CD4-positive, alpha-beta T cell treated with Interleukin-2 at 100 ng/mL for 4 hours (primary cell): Measurements from ENCODE around the gene RBBP6.
"Not testable (repeated sequence)": the region's sequence is repeated elsewhere in the genome, so short reads cannot be mapped to it uniquely, and the experiment has no call there.

Experiments used
- DNase-seq: peaks from one replicate; pipeline ENCODE4 v3.0.0-alpha.2; 2020; ENCODE audit warnings: low spot score

The RBBP6 gene, protein sequence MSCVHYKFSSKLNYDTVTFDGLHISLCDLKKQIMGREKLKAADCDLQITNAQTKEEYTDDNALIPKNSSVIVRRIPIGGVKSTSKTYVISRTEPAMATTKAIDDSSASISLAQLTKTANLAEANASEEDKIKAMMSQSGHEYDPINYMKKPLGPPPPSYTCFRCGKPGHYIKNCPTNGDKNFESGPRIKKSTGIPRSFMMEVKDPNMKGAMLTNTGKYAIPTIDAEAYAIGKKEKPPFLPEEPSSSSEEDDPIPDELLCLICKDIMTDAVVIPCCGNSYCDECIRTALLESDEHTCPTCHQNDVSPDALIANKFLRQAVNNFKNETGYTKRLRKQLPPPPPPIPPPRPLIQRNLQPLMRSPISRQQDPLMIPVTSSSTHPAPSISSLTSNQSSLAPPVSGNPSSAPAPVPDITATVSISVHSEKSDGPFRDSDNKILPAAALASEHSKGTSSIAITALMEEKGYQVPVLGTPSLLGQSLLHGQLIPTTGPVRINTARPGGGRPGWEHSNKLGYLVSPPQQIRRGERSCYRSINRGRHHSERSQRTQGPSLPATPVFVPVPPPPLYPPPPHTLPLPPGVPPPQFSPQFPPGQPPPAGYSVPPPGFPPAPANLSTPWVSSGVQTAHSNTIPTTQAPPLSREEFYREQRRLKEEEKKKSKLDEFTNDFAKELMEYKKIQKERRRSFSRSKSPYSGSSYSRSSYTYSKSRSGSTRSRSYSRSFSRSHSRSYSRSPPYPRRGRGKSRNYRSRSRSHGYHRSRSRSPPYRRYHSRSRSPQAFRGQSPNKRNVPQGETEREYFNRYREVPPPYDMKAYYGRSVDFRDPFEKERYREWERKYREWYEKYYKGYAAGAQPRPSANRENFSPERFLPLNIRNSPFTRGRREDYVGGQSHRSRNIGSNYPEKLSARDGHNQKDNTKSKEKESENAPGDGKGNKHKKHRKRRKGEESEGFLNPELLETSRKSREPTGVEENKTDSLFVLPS (N-terminal part only)

DNA sequence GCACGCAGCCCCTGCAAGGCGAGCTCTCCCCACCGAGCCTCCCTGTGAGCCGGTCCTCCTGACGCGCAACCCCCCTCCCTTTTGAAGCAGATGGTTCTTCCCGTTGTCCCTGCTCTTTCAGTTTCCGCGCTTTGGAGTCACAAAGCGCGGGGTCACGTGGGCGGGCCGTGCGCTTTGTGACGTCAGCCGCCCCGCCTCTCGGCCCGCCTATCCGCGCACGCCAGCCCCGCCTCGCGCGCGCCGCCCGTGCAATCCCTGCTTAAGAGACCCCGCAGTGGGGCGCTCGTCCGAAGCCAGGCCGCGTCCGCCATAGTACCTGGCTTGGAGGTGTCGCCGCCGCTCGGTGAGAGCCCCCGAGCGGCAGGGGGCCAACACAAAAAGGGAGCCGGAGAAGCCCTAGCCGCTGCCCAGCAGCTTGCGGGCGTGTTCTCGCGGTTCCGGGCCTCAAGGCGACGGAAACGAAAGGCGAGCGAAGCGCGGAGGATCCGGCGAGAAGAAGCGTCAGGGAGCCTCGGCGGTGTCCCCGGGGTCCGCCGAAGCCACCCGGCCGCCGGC is at the start of gene RBBP6:
TSS of gene RBBP6 (plus strand) at position 272 of the 555 bp plus-strand sequence. CDS start 1,061 bp downstream, outside the sequence.
- peak; percentile 93 for DNase-seq

DNA sequence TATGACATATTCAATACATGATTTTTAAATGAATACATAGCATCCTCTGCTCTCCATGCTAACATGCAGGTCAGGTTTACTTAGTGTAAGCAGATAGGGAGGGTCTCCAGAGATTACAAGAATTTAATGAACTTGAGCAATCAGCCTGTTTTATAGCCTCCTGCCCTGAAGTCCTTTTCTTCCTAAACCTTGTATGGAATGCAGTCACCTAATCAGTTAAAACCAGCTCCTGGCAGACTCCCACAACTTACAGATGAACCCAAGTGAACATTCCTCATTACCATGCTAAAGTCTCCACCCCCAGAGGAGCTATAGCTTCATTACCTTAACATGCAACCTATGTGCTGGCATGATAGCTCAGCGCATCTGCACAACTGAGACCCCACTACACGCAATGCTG is 48.5 kb upstream of the RBBP6 start:
- DNase-seq = no peak

DNA sequence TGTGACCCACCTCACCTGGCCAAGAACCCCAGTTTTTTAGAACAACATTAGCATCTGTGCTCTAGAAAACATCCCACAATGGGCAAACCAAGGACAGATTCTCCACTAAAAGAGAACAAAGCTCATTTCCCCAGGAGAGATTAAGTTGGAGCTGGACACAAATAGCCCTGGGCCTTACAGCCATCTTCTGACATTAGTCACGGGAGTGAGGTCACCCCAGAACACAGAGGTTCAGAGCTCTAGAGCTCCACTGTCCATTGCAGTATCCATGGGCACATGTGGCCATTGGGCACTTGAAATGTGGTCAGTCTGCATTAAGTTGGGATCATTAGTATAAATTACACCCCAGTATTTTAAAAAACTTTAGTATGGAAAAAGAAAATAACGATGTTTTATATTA is 47.6 kb upstream of the RBBP6 start:
- DNase-seq = no peak

DNA sequence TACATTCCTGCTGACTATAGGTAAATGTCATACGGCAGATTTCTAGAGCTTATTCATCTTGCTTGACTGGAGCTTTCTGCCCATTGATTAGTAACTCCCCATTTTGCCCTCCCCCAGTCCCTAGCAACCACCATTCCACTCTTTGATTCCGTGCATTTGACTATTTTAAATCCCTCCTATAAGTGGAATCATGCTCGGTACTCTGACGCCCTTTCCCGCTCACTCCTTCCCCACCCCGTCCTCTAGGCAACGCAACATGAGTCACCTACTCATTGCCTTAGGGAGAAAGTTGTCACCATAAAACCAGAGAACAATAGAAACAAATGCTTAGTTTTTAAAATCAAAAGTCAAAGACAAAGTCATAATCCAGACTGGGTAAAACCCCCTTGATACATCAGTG is 45.5 kb upstream of the RBBP6 start:
- DNase-seq = no peak

DNA sequence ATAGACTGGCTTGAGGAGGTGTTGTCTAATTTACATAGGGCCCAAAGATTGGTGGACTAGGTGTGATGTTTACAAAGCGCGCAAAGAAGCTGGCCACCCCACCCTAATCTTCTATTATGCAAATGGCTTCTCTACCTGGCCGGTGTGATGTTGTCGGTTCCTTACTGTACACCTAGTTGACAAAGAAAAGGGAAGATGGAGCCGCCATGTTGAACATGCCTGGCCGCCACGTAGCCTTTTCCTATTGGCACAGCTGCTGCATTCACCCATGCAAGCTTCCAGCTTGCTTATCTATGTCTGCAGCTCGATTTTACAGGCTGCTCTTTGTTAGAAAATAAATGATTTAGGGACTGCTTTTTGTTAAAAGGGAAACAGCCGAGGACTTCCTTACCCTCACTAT is 44.2 kb upstream of the RBBP6 start:
- DNase-seq = not testable (repeated sequence)

DNA sequence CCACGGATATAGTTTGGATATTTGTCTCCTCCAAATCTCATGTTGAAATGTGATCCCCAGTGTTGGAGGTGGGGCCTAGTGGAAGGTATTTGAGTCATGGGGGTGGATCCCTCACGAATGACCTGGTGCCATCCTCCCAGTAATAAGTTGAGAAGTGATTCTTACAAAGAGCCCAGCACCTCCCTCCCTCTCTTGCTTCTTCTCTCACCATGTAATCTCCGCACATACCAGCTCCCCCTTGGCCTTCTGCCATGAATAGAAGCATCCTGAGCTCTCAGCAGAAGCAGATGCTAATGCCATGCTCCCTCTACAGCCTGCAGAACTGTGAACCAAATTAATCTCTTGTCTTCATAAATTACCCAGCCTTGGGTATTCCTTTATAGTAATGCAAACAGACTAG is 41.9 kb upstream of the RBBP6 start:
- no peak for DNase-seq

DNA sequence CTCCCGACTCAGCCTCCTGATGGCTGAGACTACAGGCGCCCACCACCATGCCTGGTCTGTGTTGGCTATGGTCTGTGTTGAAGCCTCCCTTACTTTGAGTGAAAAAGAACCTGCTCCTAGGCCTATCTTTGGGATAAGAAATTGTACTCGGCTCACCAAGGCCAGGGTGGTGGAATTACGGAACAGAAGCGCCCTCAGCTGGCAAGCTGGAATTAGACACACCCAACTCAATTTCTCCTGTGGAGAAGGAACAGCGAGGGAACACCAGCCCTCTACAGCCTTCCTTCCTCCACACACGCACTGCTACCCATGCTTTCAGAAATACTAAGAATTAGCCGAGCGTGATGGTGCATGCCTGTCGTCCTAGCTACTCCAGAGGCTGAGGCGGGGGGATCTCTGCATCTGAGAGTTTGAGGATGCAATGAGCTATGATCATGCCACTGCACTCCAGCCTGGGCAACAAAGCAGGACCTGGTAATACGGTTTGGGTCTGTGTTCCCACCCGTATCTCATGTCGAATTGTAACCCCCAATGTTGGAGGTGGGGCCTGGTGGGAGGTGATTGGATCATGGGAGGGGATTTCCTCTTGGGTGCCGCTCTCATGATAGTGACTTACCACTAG is 40.1 kb upstream of the RBBP6 start:
- DNase-seq = no peak

DNA sequence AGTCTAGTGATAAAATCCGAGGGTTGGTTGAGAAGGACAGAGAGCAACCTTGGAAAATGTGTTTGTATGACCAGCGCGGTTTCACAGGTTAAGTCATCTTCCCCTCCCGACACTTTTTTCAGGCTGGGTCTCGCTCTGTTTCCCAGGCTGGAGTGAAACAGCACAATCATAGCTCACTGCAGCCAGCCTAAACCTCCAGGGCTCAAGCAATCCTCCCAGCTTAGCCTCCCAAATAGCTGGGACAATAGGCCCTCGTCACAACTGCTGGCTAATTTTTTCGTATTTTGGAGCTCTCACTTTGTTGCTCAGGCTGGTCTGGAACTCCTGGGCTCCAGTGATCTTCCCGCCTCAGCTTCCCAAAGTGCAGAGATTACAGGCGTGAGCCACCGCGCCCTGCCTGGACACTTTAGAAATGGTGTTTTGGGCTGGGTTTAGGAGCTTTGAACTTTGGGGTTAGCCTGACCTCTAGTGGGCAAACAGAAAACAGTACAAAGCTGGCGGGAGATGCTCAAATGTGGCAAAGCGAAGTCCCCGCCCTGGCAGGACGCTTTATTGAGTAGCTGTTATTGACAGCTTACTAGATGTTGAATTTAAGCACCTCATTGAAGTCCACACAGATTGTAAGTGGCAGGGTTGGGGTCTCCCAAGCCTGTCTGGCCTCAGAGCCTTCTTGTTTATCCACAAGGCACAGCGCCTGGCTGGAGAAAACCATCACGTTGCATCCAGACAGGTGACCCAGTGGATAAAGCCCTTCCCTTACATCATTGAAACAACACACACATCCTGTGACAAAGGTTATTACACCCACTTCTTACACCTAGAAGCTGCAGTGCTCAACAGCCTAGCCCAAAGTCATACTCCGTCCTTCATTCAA is 34.7 kb upstream of the RBBP6 start:
- peak; percentile 68 for DNase-seq

DNA sequence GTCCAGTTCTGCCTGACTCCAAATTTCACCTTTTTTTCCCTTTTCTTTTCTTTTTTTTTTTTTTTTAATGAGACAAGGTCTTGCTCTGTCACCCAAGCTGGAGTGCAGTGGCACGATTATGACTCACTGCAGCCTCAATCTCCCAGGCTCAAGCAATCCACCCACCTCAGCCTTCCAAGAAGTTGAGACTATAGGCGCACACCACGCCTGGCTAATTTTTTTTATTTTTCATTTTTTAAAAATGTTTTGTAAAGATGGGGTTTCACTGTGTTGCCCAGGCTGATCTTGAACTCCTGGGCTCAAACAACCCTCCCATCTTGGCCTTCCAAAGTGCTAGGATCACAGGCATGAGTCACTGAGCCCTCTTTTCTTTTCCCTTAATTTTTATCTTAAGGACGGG is 33.4 kb upstream of the RBBP6 start:
- no peak for DNase-seq

DNA sequence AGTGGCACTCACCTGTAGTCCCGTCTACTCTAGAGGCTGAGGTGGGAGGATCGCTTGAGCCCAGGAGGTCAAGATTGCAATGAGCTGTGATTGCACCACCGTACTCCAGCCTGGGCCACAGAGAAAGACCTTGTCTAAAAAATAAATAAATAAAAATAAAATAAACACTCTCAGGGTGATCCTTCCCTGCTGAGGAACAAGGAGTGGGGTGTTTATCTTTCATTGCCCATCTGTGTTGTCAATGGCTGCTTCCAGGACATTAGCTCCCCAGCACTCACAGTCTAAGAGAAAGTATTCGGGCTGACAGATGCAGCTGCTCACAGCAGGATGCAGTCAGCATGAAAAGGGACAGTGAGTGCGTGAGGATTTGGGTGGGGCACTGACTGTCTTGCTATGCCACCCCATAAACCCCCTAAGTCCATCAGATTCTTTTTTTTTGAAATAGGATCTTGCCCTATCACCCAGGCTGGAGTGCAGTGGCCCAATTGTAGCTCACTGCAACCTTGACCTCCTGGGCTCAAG is 31.3 kb upstream of the RBBP6 start:
- no peak for DNase-seq

DNA sequence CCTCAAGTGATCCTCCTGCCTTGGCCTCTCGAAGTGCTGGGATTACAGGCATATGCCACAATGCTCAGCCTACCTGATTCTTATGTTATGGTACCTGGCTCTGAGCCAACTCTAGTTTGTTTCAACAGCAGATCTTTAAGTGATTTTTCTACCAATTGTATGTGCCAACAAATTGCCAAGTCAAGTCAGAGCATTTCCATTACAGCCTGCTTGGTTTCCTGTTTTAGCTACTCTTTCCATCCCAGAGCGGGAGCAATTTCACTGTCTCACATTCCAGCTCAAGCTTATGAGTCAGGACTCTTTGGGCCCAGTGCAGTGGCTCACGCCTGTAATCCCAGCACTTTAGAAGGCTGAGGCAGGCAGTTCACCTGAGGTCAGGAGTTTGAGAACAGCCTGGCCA is 30.8 kb upstream of the RBBP6 start:
- DNase-seq = no peak

DNA sequence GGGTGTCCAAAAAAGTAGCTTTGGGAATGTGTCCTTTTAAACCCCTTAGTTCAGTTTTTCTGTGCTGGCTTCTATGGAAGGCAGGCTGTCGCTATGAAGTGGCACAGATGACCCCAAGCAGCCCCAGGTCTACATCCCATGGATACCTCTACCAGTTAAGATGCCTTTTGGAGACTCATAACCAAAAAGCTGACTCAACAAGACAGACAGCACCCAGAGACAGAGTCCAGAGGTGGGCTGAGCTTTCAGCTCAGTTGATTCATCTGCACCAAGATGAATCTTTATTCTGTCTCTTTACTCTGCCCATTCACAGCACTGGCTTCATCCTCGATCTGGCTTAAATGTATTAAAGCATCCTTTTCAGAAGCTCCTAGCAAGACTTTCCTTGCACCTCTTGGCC is 29.8 kb upstream of the RBBP6 start:
- DNase-seq = no peak

DNA sequence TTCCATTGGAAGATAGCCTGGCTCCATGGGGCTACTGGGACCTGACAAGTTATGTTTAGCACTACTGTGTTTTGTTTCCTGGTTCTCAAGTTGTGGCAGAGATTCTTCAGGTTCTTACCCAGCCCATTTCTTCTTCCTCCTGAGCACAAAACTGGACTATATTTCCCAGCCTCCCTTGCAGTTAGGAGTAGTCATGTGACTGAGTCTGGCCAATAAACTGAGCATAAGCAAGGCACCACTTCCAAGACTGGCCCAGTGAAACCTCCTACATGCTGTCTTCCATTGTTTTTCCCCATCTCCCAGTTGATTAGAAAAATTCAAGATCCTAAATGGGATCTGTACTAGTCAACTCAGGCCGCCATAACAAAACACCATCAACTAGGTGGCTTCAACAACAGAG is 28.2 kb upstream of the RBBP6 start:
- no peak for DNase-seq

DNA sequence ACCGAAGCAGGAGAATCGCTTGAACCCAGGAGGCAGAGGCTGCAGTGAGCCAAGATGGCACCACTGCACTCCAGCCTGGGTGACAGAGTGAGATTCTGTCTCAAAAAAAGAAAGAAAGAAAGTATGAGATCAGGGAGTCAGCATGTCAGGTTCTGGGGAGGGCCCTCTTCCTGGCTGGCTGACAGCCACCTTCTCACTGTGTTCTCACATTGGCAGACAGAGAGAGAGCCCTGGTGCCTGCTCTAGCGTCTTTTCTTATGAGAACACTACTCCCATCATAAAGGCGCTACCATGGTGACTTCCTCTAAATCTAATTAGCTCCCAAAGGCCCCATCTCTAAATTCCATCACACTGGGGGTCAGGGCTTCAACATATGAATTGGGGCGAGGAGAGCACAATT is 27.6 kb upstream of the RBBP6 start:
- DNase-seq = no peak

DNA sequence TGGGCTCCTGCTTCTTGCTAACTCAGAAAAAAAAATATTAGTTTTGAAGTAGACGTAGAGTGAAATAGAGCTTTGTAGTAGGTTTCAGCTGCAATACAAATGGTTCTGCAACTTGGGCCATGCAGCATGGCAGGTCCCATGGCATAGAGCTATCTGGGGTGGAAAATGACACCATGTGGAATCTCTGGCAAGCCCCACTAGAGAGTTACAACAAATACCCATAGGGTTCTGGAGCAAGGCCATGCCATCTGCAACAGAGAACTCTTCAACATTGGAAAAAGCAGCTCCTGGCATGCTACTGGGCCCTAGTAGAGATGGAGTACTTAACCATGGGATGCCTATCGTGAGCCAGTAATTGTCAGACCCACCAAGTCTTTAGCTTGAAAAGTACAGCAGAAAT is 25.3 kb upstream of the RBBP6 start:
- DNase-seq = no peak

DNA sequence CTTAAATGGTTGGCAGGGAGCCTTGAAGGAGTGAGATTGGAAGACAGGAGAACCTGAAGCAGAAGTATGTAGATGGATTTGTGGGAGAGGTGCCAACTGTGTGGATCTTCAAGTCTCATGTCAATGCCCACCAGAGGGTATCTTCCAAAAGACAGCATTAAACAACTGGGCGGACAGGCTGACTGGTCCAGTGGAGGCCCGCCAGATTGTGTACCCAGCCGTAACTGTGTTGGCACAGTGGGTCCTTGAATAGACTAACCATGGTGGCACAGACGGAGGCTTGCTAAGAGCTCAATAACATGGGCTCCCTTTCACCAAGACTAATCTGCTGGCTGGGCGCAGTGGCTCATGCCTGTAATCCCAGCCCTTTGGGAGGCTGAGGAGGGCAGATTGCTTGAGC is 24.2 kb upstream of the RBBP6 start:
- DNase-seq = no peak

DNA sequence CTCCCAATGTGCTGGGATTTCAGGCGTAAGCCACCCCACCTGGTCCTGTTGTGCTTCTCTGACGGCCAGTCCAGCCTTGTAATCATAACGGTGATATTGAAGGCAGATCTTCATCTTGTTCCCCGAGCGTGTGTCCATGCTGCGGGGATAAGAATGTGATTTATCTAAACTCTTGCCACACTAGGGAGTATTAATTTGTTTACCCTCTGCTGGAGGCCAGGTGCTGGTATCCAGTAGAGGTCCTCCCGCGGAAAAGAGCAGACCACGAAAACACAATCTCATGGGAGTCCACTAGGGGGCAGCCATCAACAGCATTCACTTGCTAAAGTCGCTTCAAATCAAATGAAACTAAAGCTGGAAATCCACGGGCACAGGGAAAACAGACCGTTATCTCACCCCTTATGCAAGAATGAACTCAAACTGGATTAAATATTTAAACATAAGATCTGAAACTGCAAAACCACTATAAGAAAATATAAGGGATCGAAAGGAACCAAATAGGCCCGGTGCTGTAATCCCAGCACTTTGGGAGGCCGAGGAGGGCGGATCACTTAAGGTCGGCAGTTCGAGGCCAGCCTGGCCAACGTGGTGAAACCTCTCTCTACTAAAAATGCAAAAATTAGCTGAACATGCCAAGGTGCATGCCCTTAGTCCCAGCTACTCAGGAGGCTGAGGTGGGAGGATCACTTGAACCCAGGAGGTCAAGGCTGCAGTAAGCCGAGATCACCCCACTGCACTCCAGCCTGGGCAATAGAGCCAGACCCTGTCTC is 22.3 kb upstream of the RBBP6 start:
- peak; percentile 79 for DNase-seq

DNA sequence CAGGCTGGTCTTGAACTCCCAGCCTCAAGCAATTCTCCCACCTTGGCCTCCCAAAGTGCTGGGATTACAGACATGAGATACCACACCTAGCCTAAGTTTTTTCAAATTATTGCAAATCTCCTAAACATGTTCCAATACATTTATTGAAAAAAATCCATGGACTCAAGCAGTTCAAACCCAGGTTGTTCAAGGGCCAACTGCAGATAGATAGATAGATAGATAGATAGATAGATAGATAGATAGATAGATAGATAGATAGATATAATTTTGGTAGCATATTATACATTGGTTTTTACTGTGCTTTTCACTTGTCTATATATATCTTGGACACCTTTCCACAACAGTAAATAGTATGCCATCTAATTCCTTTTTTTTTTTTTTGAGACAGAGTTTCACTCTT is 20.9 kb upstream of the RBBP6 start:
- DNase-seq = no peak

DNA sequence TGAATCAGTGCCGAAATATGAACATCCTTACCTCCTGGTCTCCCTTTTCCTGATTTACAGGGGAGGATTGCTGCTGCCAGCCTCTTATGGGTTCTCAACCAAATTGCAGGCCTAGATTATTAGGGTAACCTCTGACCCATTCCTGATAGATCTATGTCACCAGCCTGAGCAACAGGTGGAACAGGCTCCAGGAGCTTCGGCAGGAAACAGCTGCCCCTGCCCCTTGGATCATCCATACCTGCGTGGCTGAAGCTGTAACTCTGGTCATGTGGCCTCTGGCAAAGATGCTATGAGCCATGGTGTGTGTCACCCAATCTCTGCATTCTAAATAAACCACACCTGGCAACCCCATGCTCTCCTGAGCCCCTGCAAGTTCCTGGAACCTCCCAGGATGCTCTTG is 18.4 kb upstream of the RBBP6 start:
- no peak for DNase-seq

DNA sequence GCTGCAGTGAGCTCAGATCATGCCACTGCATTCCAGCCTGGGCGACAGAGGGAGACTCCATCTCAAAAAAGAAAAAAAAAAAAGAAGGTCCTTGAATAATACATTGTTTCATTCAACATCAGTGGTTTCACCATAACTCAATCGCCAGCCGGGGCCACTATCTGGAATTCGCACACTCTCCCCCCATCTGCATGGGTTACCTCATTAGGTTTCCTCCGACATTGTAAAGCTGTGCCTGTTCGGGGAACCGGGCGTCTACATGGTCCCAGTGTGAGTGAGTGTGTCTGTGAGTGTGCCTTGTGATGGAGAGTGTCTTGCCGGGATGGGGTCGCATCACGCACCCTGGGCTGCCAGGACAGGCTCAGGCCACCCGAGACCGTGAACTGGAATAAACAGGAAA is 16.6 kb upstream of the RBBP6 start:
- DNase-seq = no peak
